ENCODE results near the gene C14orf119. TPM values are rescaled to one million over a fixed set of nuclear protein-coding genes. Genes with fewer than 3 reads are reported as not detected.

C14orf119 gene
- total and polyA plus RNA-seq, 7 experiments from 2014 or later: 6.0 to 169 (median 45.0) TPM

DNA sequence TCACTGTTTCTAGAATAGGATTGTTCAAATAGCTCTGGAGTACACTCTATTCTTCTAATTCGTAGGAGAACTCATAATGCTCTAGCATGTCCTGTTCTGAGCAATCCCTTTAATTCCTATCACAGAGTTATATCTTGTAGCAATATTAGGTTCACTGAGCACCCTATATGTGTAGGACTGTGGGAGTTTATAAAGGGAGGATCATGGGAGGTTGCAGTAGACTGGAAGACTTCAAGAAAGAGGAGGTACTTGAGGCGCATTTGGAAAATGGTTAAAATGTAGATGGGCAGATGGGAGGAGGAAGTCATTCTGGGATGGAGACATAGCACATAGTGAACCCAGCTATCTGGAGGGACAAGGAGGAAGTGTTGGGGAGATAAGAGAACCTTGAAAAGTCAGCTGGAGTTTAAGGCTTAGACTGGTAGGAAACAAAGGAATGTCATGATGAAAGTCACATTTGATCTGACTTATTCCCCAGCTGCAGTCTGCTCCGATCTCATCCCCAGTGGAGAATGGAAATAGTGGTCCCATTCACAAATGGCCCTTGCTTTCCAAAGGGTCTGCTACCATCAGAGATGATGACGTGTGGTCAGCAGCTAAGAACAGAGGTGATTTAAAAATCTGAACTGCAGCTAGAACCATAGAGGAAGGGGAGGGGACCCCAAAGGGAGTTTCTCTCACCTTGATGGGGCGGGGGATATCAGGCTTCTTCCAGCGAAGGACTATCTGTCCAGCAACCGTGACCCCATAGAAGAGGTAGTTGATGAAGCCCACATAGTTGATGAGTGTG lies 33.9 kb downstream of the C14orf119 start:
- ATAC-seq: no peak
- Mint-ChIP-seq H3K4me1 (peaks cover 0 to 9% (median 0%) of the 10 kb centered on the region in 7 donors), H3K9me3 (no peaks in the 10 kb centered on the region), H3K27me3 (peaks cover 0 to 12% (median 0%) of the 10 kb centered on the region in 5 donors), H3K4me3 (no peak overlapping the region), H3K36me3 (peaks cover 0 to 4% (median 0%) of the 10 kb centered on the region in 5 donors), H3K27ac (peak overlapping the region in 1 of 9 donors; percentile 80)
- DNase-seq: no peak
- Histone ChIP-seq H3K4me1 (ENCODE audit: control insufficient read depth in 2 of 2, insufficient read depth in 2 of 2, low read length in 2 of 2) (no peaks in the 10 kb centered on the region), H3K27ac (ENCODE audit: low read depth, low read length) (no peak overlapping the region), H3K4me3 (ENCODE audit: low read length) (no peak overlapping the region), H3K27me3 (ENCODE audit: control insufficient read depth in 2 of 2, insufficient read depth in 2 of 2, low read length in 2 of 2) (no peaks in the 10 kb centered on the region), H3K36me3 (ENCODE audit: control insufficient read depth in 2 of 3, insufficient read depth in 3 of 3, low read length in 3 of 3) (no peaks in the 10 kb centered on the region), H3K9me3 (ENCODE audit: control insufficient read depth in 2 of 3, low read length in 3 of 3) (no peaks in the 10 kb centered on the region)
- ChIA-PET CTCF (interaction anchor here (1.1 to 2.6 kb wide), 2 partner anchors 8 to 60 kb away, joined by 3 to 16 read pairs; no protein-coding TSS in a partner anchor), POLR2A (no interaction called here)
- intact Hi-C loops (cut with micrococcal nuclease): no loop called here

DNA sequence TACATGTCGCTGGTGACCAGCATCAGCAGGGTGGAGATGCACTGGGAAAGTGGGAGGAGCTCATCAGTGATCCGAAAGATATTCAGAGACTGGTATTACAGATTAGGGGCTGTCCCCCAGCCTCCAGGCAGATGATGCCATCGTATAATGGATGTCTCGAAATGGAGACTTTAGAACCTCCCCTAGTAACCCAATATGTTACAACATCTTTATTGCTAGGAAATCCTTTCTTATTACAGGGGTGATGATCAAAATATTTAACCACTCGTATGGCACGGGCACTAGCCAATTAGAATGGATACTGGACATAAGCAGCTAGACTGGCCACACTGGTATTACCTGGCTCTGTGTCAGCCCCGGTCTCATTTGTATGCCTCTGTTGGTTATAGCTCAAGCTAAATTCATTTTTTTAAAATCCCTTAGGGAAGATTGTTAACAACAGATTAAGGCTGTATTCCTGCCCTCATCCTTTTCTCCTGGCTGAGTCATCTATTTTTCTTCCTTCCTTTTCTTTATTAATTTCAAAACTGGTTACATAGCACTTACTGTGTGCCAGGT lies 34.5 kb downstream of the C14orf119 start:
- Histone ChIP-seq H3K4me3 (ENCODE audit: low read length) (no peak overlapping the region), H3K9me3 (ENCODE audit: control insufficient read depth in 2 of 3, low read length in 3 of 3) (no peaks in the 10 kb centered on the region), H3K27me3 (ENCODE audit: control insufficient read depth in 2 of 2, insufficient read depth in 2 of 2, low read length in 2 of 2) (no peaks in the 10 kb centered on the region), H3K4me1 (ENCODE audit: control insufficient read depth in 2 of 2, insufficient read depth in 2 of 2, low read length in 2 of 2) (no peaks in the 10 kb centered on the region), H3K36me3 (ENCODE audit: control insufficient read depth in 2 of 3, insufficient read depth in 3 of 3, low read length in 3 of 3) (no peaks in the 10 kb centered on the region), H3K27ac (ENCODE audit: low read depth, low read length) (no peak overlapping the region)
- ATAC-seq: no peak
- ChIA-PET POLR2A (no interaction called here), CTCF (interaction anchor here (1.1 to 2.6 kb wide), 2 partner anchors 9 to 61 kb away, joined by 3 to 16 read pairs; no protein-coding TSS in a partner anchor)
- intact Hi-C loops (cut with micrococcal nuclease): no loop called here
- no peak for DNase-seq
- peaks cover 0 to 4% (median 0%) of the 10 kb centered on the region in 5 donors for H3K36me3 Mint-ChIP-seq
- H3K4me1 Mint-ChIP-seq: peaks cover 0 to 9% (median 0%) of the 10 kb centered on the region in 7 donors
- H3K9me3 Mint-ChIP-seq: no peaks in the 10 kb centered on the region
- no peak overlapping the region for H3K4me3 Mint-ChIP-seq
- H3K27ac Mint-ChIP-seq: no peak overlapping the region
- peaks cover 0 to 11% (median 0%) of the 10 kb centered on the region in 5 donors for H3K27me3 Mint-ChIP-seq

DNA sequence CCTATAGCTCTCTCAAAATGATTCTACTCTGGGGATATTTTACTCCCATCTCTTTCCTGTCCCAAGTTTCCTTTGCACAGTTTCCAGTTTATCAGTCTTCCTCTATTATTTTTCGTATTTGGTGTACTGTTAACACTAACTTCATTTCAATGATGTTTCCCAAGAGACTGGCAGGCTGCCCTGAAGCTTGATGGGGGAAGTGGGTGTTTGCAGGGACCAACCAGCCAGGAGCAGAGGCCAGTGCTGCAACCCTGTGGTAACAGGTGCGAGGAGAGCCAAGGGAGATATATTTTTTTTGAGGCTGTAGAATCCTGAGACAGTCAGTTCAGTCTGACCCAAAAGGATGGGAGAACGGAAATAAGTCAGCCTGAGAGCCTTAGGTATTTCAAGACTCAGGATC lies 35.6 kb downstream of the C14orf119 start:
- Mint-ChIP-seq H3K4me1 (peaks cover 0 to 9% (median 0%) of the 10 kb centered on the region in 7 donors), H3K36me3 (peaks cover 0 to 4% (median 0%) of the 10 kb centered on the region in 5 donors), H3K27me3 (peaks cover 0 to 11% (median 0%) of the 10 kb centered on the region in 5 donors), H3K9me3 (no peaks in the 10 kb centered on the region), H3K27ac (peak overlapping the region in 1 of 9 donors; percentile 51), H3K4me3 (no peak overlapping the region)
- Histone ChIP-seq H3K27me3 (ENCODE audit: control insufficient read depth in 2 of 2, insufficient read depth in 2 of 2, low read length in 2 of 2) (no peaks in the 10 kb centered on the region), H3K4me3 (ENCODE audit: low read length) (no peak overlapping the region), H3K9me3 (ENCODE audit: control insufficient read depth in 2 of 3, low read length in 3 of 3) (no peaks in the 10 kb centered on the region), H3K4me1 (ENCODE audit: control insufficient read depth in 2 of 2, insufficient read depth in 2 of 2, low read length in 2 of 2) (no peaks in the 10 kb centered on the region), H3K36me3 (ENCODE audit: control insufficient read depth in 2 of 3, insufficient read depth in 3 of 3, low read length in 3 of 3) (no peaks in the 10 kb centered on the region), H3K27ac (ENCODE audit: low read depth, low read length) (no peak overlapping the region)
- no peak for DNase-seq
- ChIA-PET CTCF (interaction anchor here (0.9 to 2.6 kb wide), 2 partner anchors 10 to 54 kb away, joined by 3 to 16 read pairs; no protein-coding TSS in a partner anchor), POLR2A (interaction anchor here (0.7 kb wide), 1 partner anchor 11 kb away, joined by 3 read pairs; no protein-coding TSS in a partner anchor)
- no peak for ATAC-seq
- intact Hi-C loops (cut with micrococcal nuclease): no loop called here

DNA sequence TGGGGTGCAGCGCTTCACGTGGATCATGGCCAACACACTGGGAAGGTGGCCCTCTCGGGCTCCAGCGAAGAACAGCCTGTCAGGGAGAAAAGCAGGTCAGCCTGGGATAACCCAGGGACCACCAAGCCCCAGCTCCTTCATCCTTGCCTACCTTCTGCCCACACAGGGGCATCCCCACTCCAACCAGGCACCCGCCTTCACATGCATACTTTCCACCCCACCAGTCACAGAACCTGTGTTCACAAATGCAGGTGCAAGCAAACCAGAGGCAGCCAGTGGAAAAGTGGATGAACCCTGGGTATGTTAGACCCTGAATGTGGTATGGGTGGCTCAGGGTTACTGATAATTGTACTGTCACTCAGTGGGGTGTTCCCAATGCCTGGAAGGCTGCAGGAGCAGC lies 36.2 kb downstream of the C14orf119 start:
- H3K4me1 Mint-ChIP-seq: peaks cover 0 to 9% (median 0%) of the 10 kb centered on the region in 7 donors
- Histone ChIP-seq H3K9me3 (ENCODE audit: control insufficient read depth in 2 of 3, low read length in 3 of 3) (no peaks in the 10 kb centered on the region), H3K27me3 (ENCODE audit: control insufficient read depth in 2 of 2, insufficient read depth in 2 of 2, low read length in 2 of 2) (no peaks in the 10 kb centered on the region), H3K27ac (ENCODE audit: low read depth, low read length) (no peak overlapping the region), H3K4me1 (ENCODE audit: control insufficient read depth in 2 of 2, insufficient read depth in 2 of 2, low read length in 2 of 2) (no peaks in the 10 kb centered on the region), H3K36me3 (ENCODE audit: control insufficient read depth in 2 of 3, insufficient read depth in 3 of 3, low read length in 3 of 3) (no peaks in the 10 kb centered on the region), H3K4me3 (ENCODE audit: low read length) (no peak overlapping the region)
- peaks cover 0 to 11% (median 0%) of the 10 kb centered on the region in 5 donors for H3K27me3 Mint-ChIP-seq
- intact Hi-C loops (cut with micrococcal nuclease): no loop called here
- ChIA-PET CTCF (interaction anchor here (0.9 to 2.6 kb wide), 2 partner anchors 11 to 54 kb away, joined by 3 to 16 read pairs; no protein-coding TSS in a partner anchor), POLR2A (no interaction called here)
- DNase-seq: no peak
- no peaks in the 10 kb centered on the region for H3K9me3 Mint-ChIP-seq
- no peak for ATAC-seq
- H3K4me3 Mint-ChIP-seq: no peak overlapping the region
- peaks cover 0 to 4% (median 0%) of the 10 kb centered on the region in 5 donors for H3K36me3 Mint-ChIP-seq
- no peak overlapping the region for H3K27ac Mint-ChIP-seq

DNA sequence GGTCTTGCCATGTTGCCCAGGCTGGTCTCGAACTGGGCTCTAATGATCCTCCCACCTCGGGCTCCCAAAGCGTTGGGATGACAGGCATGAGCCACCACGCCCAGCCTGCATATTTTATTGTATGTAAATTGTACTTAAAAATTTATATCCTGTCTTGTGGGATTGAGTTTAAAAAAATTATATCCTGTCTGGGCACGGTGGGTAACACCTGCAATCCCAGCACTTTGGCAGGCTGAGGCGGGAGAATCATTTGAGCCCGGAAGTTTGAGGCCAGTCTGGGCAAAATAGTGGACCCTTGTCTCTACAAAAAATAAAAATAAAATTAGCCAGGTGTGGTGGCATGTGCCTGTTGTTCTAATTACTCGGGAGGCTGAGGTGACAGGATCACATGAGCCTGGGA lies 37.7 kb downstream of the C14orf119 start:
- no peaks in the 10 kb centered on the region for H3K9me3 Mint-ChIP-seq
- ATAC-seq (no peak), DNase-seq (no peak)
- Histone ChIP-seq H3K27me3 (ENCODE audit: control insufficient read depth in 2 of 2, insufficient read depth in 2 of 2, low read length in 2 of 2) (no peaks in the 10 kb centered on the region), H3K9me3 (ENCODE audit: control insufficient read depth in 2 of 3, low read length in 3 of 3) (no peaks in the 10 kb centered on the region), H3K27ac (ENCODE audit: low read depth, low read length) (no peak overlapping the region), H3K4me3 (ENCODE audit: low read length) (no peak overlapping the region), H3K4me1 (ENCODE audit: control insufficient read depth in 2 of 2, insufficient read depth in 2 of 2, low read length in 2 of 2) (no peaks in the 10 kb centered on the region), H3K36me3 (ENCODE audit: control insufficient read depth in 2 of 3, insufficient read depth in 3 of 3, low read length in 3 of 3) (no peaks in the 10 kb centered on the region)
- ChIA-PET POLR2A (interaction anchor here (0.6 to 0.7 kb wide), 2 partner anchors 243 to 471 kb away, joined by 3 read pairs; no protein-coding TSS in a partner anchor), CTCF (no interaction called here)
- H3K4me3 Mint-ChIP-seq: no peak overlapping the region
- peaks cover 0 to 4% (median 0%) of the 10 kb centered on the region in 5 donors for H3K36me3 Mint-ChIP-seq
- peaks cover 0 to 6% (median 0%) of the 10 kb centered on the region in 7 donors for H3K4me1 Mint-ChIP-seq
- no peak overlapping the region for H3K27ac Mint-ChIP-seq
- intact Hi-C loops (cut with micrococcal nuclease): no loop called here
- peaks cover 0 to 11% (median 0%) of the 10 kb centered on the region in 5 donors for H3K27me3 Mint-ChIP-seq

DNA sequence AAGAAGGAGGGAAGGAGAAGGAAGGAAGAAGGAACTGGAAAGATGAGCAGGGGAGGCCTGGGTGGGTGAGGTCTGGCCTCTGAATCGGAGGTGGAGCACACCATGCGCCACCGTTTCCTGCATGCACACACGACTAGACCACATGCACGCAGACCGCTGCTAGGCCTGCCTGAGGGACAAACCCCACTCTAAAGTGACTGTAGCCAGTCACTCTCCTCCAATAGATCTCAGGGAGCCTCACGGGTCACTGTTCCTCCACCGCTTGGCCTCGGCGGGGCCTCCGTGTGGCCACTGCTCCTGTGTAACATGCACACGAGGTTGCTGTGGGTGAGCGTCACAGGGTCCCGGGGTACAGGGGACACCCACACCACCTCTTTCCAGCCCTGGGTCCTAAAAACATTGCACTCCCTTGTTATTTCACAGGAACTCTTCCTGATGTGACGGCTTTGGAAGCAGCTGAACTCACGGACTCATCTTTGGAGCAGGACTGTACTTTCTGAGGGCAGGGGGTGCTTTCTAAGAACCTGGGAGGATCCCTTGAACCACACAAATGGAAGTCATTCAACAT lies 41.3 kb downstream of the C14orf119 start:
- Mint-ChIP-seq H3K27me3 (peaks cover 0 to 10% (median 0%) of the 10 kb centered on the region in 5 donors), H3K9me3 (no peaks in the 10 kb centered on the region), H3K36me3 (no peaks in the 10 kb centered on the region), H3K27ac (peak overlapping the region in 1 of 9 donors; percentile 38), H3K4me3 (no peak overlapping the region), H3K4me1 (peaks cover 0 to 4% (median 0%) of the 10 kb centered on the region in 7 donors)
- H3K4me1 ChIP-seq (ENCODE audit: control insufficient read depth in 2 of 2, insufficient read depth in 2 of 2, low read length in 2 of 2): no peaks in the 10 kb centered on the region
- no peak overlapping the region for H3K27ac ChIP-seq (ENCODE audit: low read depth, low read length)
- CTCF ChIA-PET: interaction anchor here (0.9 kb wide), 1 partner anchor 17 kb away, joined by 3 read pairs; no protein-coding TSS in a partner anchor
- intact Hi-C loops (cut with micrococcal nuclease): no loop called here
- H3K27me3 ChIP-seq (ENCODE audit: control insufficient read depth in 2 of 2, insufficient read depth in 2 of 2, low read length in 2 of 2): no peaks in the 10 kb centered on the region
- ATAC-seq (no peak), DNase-seq (no peak)
- POLR2A ChIA-PET: interaction anchor here (0.6 kb wide), 1 partner anchor 64 kb away, joined by 3 read pairs; no protein-coding TSS in a partner anchor
- H3K36me3 ChIP-seq (ENCODE audit: control insufficient read depth in 2 of 3, insufficient read depth in 3 of 3, low read length in 3 of 3): no peaks in the 10 kb centered on the region
- H3K4me3 ChIP-seq (ENCODE audit: low read length): no peak overlapping the region
- no peaks in the 10 kb centered on the region for H3K9me3 ChIP-seq (ENCODE audit: control insufficient read depth in 2 of 3, low read length in 3 of 3)
